ENCODE data around the gene UGT2B17. TPM values are rescaled to one million over a fixed set of nuclear protein-coding genes. Genes with fewer than 3 reads are reported as not detected.
"Not testable (repeated sequence)": the region's sequence is repeated elsewhere in the genome, so short reads cannot be mapped to it uniquely, and the experiment has no call there.

Gene UGT2B17
- total RNA-seq = not detected
- not detected for polyA plus RNA-seq

DNA sequence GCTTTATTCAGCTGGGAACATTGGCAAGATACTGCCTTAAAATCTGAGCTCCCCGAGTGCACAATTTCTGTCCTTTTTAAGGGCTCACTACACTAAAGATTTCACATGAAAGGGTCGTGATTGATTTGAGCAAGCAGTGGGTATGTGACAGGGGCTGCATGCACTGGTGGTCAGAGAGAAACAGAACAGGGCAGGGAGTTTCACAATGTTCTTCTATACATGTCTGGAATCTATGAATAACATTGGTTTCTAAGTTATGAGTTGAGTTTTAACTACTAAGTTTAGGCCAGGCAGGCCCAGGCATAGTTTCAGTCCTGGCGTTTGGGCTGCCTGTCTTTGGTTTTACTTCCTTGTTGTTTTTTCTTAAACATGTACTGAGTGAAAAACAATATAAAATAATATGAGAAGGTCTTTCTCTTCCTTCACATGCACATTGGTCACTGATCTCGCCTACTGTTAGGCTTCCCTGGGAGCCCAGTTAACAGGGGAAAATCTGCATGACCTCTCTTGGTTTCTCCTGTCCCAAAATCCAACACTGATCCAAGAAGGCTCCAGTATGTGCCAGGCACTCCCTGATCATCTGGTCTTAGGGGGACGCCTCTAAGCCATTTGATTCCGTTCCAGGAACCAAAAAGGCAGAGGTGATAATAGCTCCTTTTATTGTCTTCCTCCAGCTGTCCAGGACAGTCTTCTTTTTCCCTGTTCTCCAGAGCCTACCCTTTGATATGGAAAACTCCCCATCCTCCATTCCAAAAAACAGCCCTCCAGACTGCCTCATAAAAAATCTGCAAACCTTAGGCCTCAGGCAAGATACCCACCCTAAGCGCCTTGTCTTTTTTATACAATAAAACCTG is at the start of gene UGT2B17:
UGT2B17 (minus strand) TSS at position 51 of the 854 bp plus-strand sequence. CDS start 7,838 bp downstream, outside the sequence.
- ChIA-PET POLR2A (ENCODE audit: partially characterized antibody) (no interaction called here), CTCF (ENCODE audit: partially characterized antibody) (no interaction called here)
- DNase-seq = no peak
- Histone ChIP-seq H3K27ac (ENCODE audit: low read depth, low read length) (no peak within 1 kb of the TSS), H3K36me3 (ENCODE audit: insufficient read depth, low read length) (no peaks in the 10 kb centered on the region), H3K9me3 (ENCODE audit: control insufficient read depth in 1 of 2, low read length in 2 of 2) (no peaks in the 10 kb centered on the region), H3K27me3 (ENCODE audit: insufficient read depth, low read length) (no peaks in the 10 kb centered on the region), H3K4me3 (ENCODE audit: low read length in 2 of 2) (no peak within 1 kb of the TSS), H3K4me1 (ENCODE audit: insufficient read depth, low read length) (no peaks in the 10 kb centered on the region)
- intact Hi-C loops (cut with micrococcal nuclease) = no loop called here
- H3K27me3 Mint-ChIP-seq = peaks cover 0 to 7% of the 10 kb centered on the region in 2 donors
- no peak within 1 kb of the TSS for H3K27ac Mint-ChIP-seq
- H3K4me3 Mint-ChIP-seq = no peak within 1 kb of the TSS
- H3K4me1 Mint-ChIP-seq = no peaks in the 10 kb centered on the region
- peaks cover 0 to under 1% (median 0%) of the 10 kb centered on the region in 8 donors for H3K9me3 Mint-ChIP-seq
- no peaks in the 10 kb centered on the region for H3K36me3 Mint-ChIP-seq

DNA sequence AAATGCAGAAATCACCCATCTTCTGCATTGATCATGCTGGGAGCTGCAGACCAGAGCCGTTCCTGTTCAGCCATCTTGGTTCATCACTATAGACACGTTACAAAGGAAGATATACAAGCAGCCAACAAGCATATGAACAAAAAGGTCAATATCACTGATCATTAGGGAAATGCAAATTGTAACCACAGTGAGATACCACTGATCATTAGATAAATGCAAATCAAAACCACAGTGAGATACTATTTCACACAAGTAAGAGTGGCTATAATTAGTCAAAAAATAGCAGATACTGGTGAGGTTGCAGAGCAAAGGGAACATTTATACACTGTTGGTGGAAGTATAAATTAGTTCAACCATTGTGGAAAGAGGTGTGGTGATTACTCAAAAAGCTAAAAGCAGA is 46.6 kb upstream of the UGT2B17 start:
- H3K27me3 ChIP-seq (ENCODE audit: insufficient read depth, low read length); H3K27ac ChIP-seq (ENCODE audit: low read depth, low read length); H3K4me3 Mint-ChIP-seq; intact Hi-C loops (cut with micrococcal nuclease); H3K27me3 Mint-ChIP-seq; CTCF ChIA-PET (ENCODE audit: partially characterized antibody); H3K4me1 Mint-ChIP-seq; H3K36me3 Mint-ChIP-seq; H3K9me3 Mint-ChIP-seq; H3K4me3 ChIP-seq (ENCODE audit: low read length in 2 of 2); DNase-seq; H3K9me3 ChIP-seq (ENCODE audit: control insufficient read depth in 1 of 2, low read length in 2 of 2); POLR2A ChIA-PET (ENCODE audit: partially characterized antibody); H3K36me3 ChIP-seq (ENCODE audit: insufficient read depth, low read length); H3K4me1 ChIP-seq (ENCODE audit: insufficient read depth, low read length); H3K27ac Mint-ChIP-seq: not testable (repeated sequence)

DNA sequence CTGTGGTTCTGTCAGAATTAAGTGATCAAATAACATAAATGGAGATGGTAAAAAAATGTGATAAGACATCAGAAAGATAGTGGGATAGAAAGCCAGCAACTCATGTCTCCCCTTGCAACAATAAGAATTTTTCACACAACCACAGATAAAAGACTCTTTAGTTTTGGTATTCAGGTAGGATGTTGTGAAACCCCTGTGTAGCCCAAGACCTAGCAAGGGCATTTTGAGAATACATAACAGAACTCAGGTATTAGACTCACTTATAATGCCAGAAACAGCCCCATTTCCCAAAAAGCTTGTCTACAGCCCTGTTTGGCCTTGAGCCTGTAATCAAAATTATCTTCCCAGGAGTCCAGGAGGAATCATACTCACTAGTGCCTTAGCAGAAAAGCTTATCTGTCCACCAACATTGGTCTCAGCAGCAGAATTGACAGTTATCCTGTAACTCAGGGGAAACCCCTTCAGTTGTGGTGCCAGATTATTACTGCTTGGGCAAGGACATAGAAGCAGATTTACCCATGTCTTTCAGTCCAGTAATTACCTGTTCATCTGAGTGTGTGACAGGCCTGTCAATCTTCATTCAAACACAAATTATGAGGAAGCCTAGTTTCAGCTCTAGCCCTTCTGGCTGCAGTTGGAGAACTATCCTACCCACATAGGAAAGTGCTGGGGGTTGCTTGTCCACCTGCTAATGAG is 41.0 kb upstream of the UGT2B17 start:
- Histone ChIP-seq H3K27ac (ENCODE audit: low read depth, low read length) (no peak overlapping the region), H3K9me3 (ENCODE audit: control insufficient read depth in 1 of 2, low read length in 2 of 2) (no peaks in the 10 kb centered on the region), H3K4me3 (ENCODE audit: low read length in 2 of 2) (no peak overlapping the region), H3K4me1 (ENCODE audit: insufficient read depth, low read length) (no peaks in the 10 kb centered on the region), H3K36me3 (ENCODE audit: insufficient read depth, low read length) (no peaks in the 10 kb centered on the region), H3K27me3 (ENCODE audit: insufficient read depth, low read length) (no peaks in the 10 kb centered on the region)
- H3K4me1 Mint-ChIP-seq = peaks cover 0 to 7% (median 0%) of the 10 kb centered on the region in 4 donors
- no peak overlapping the region for H3K4me3 Mint-ChIP-seq
- H3K9me3 Mint-ChIP-seq = peaks cover 0 to 1% (median 0%) of the 10 kb centered on the region in 8 donors
- no peak overlapping the region for H3K27ac Mint-ChIP-seq
- no peaks in the 10 kb centered on the region for H3K36me3 Mint-ChIP-seq
- POLR2A ChIA-PET (ENCODE audit: partially characterized antibody) = no interaction called here
- CTCF ChIA-PET (ENCODE audit: partially characterized antibody) = no interaction called here
- no peak for DNase-seq
- intact Hi-C loops (cut with micrococcal nuclease) = no loop called here
- H3K27me3 Mint-ChIP-seq = peaks cover 1 to 4% of the 10 kb centered on the region in 2 donors

- no peaks in the 10 kb centered on the region for H3K4me1 ChIP-seq (ENCODE audit: insufficient read depth, low read length)
- H3K4me3 Mint-ChIP-seq = no peak overlapping the region
- no peak overlapping the region for H3K4me3 ChIP-seq (ENCODE audit: low read length in 2 of 2)
- no peaks in the 10 kb centered on the region for H3K4me1 Mint-ChIP-seq
- H3K36me3 Mint-ChIP-seq = no peaks in the 10 kb centered on the region
- no peaks in the 10 kb centered on the region for H3K27me3 ChIP-seq (ENCODE audit: insufficient read depth, low read length)
- H3K9me3 ChIP-seq (ENCODE audit: control insufficient read depth in 1 of 2, low read length in 2 of 2) = no peaks in the 10 kb centered on the region
- intact Hi-C loops (cut with micrococcal nuclease) = no loop called here
- no peak overlapping the region for H3K27ac Mint-ChIP-seq
- ChIA-PET POLR2A (ENCODE audit: partially characterized antibody) (no interaction called here), CTCF (ENCODE audit: partially characterized antibody) (no interaction called here)
- H3K27me3 Mint-ChIP-seq = peaks cover 1 to 4% of the 10 kb centered on the region in 2 donors
- H3K27ac ChIP-seq (ENCODE audit: low read depth, low read length) = no peak overlapping the region
- H3K9me3 Mint-ChIP-seq = peaks cover 0 to 1% (median 0%) of the 10 kb centered on the region in 8 donors
- no peak for DNase-seq
- H3K36me3 ChIP-seq (ENCODE audit: insufficient read depth, low read length) = no peaks in the 10 kb centered on the region
These were observed 39.7 kb upstream of the UGT2B17 start for GRCh38 chr4:68615699-68616422.

GRCh38 chr4:68613752-68614151 is 37.6 kb upstream of the UGT2B17 start:
- no peaks in the 10 kb centered on the region for H3K4me1 ChIP-seq (ENCODE audit: insufficient read depth, low read length)
- H3K4me3 ChIP-seq (ENCODE audit: low read length in 2 of 2) = no peak overlapping the region
- Mint-ChIP-seq H3K9me3 (peaks cover 0 to 6% (median 0%) of the 10 kb centered on the region in 8 donors), H3K27me3 (peaks cover 3 to 4% of the 10 kb centered on the region in 2 donors), H3K27ac (no peak overlapping the region), H3K36me3 (no peaks in the 10 kb centered on the region), H3K4me1 (no peaks in the 10 kb centered on the region), H3K4me3 (no peak overlapping the region)
- no peaks in the 10 kb centered on the region for H3K9me3 ChIP-seq (ENCODE audit: control insufficient read depth in 1 of 2, low read length in 2 of 2)
- intact Hi-C loops (cut with micrococcal nuclease) = no loop called here
- H3K27ac ChIP-seq (ENCODE audit: low read depth, low read length) = no peak overlapping the region
- CTCF ChIA-PET (ENCODE audit: partially characterized antibody) = no interaction called here
- no peak for DNase-seq
- no peaks in the 10 kb centered on the region for H3K36me3 ChIP-seq (ENCODE audit: insufficient read depth, low read length)
- no peaks in the 10 kb centered on the region for H3K27me3 ChIP-seq (ENCODE audit: insufficient read depth, low read length)
- POLR2A ChIA-PET (ENCODE audit: partially characterized antibody) = no interaction called here

DNA sequence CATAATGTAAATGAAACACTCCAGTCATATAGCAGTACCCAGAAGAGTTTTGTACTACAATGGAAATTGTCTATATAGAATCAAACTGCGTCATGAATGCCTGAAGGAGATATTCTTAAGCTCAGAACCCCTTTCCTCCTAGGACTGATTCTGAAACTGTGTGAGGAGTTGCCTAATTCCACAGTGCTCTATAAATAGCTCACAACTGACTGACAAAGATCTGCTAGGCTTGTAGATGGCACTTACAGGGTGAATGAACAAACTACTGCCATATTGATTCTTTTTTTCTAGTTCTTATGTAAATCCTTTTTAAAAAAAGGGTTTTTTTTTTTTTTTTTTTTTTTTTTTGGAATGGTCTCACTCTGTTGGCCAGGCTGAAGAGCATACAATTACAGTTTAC is 30.1 kb upstream of the UGT2B17 start:
- H3K27me3 Mint-ChIP-seq = peaks cover 0 to 2% of the 10 kb centered on the region in 2 donors

GRCh38 chr4:68599150-68599549 is 23.0 kb upstream of the UGT2B17 start:
- CTCF ChIA-PET (ENCODE audit: partially characterized antibody) = no interaction called here
- Histone ChIP-seq H3K4me1 (ENCODE audit: insufficient read depth, low read length) (no peaks in the 10 kb centered on the region), H3K27me3 (ENCODE audit: insufficient read depth, low read length) (no peaks in the 10 kb centered on the region), H3K9me3 (ENCODE audit: control insufficient read depth in 1 of 2, low read length in 2 of 2) (no peaks in the 10 kb centered on the region), H3K27ac (ENCODE audit: low read depth, low read length) (no peak overlapping the region), H3K36me3 (ENCODE audit: insufficient read depth, low read length) (no peaks in the 10 kb centered on the region), H3K4me3 (ENCODE audit: low read length in 2 of 2) (no peak overlapping the region)
- H3K9me3 Mint-ChIP-seq = peaks cover 0 to 4% (median 0%) of the 10 kb centered on the region in 8 donors
- no peak for DNase-seq
- no peak overlapping the region for H3K27ac Mint-ChIP-seq
- intact Hi-C loops (cut with micrococcal nuclease) = no loop called here
- POLR2A ChIA-PET (ENCODE audit: partially characterized antibody) = no interaction called here
- H3K4me1 Mint-ChIP-seq = no peaks in the 10 kb centered on the region
- H3K27me3 Mint-ChIP-seq = no peaks in the 10 kb centered on the region
- no peaks in the 10 kb centered on the region for H3K36me3 Mint-ChIP-seq
- H3K4me3 Mint-ChIP-seq = no peak overlapping the region

More for the DNA sequence above, 30.1 kb upstream of the UGT2B17 start:
- Histone ChIP-seq H3K36me3 (ENCODE audit: insufficient read depth, low read length) (no peaks in the 10 kb centered on the region), H3K4me3 (ENCODE audit: low read length in 2 of 2) (no peak overlapping the region), H3K9me3 (ENCODE audit: control insufficient read depth in 1 of 2, low read length in 2 of 2) (no peaks in the 10 kb centered on the region), H3K27ac (ENCODE audit: low read depth, low read length) (no peak overlapping the region), H3K27me3 (ENCODE audit: insufficient read depth, low read length) (no peaks in the 10 kb centered on the region), H3K4me1 (ENCODE audit: insufficient read depth, low read length) (no peaks in the 10 kb centered on the region)
- POLR2A ChIA-PET (ENCODE audit: partially characterized antibody) = no interaction called here
- no peaks in the 10 kb centered on the region for H3K4me1 Mint-ChIP-seq
- H3K4me3 Mint-ChIP-seq = no peak overlapping the region
- no peak for DNase-seq
- no peaks in the 10 kb centered on the region for H3K36me3 Mint-ChIP-seq
- CTCF ChIA-PET (ENCODE audit: partially characterized antibody) = no interaction called here
- peaks cover 0 to 6% (median 0%) of the 10 kb centered on the region in 8 donors for H3K9me3 Mint-ChIP-seq
- intact Hi-C loops (cut with micrococcal nuclease) = no loop called here
- H3K27ac Mint-ChIP-seq = no peak overlapping the region
